Naive thymus-derived CD8-positive, alpha-beta T cell (primary cell): ENCODE results near the gene CASKIN2. TPM values are rescaled to one million over a fixed set of nuclear protein-coding genes. Genes with fewer than 3 reads are reported as not detected.
"Not testable (repeated sequence)": the region's sequence is repeated elsewhere in the genome, so short reads cannot be mapped to it uniquely, and the experiment has no call there.

Experiments
- ATAC-seq, 2 donors: fragments of 150-1000 bp; cut with Tn5 transposase in 1 of 2; sonication (Bioruptor Pico), chemical (Tn5 transposase) in 1 of 2; 1 replicate in 1 of 2; 2 replicates in 1 of 2; pipeline ENCODE4 v1.10.0; 2021; ENCODE audit warnings: mild to moderate bottlenecking in 2 of 2, moderate library complexity in 2 of 2
- POLR2A ChIA-PET: fragments of 350-600 bp; sonication (Branson Sonifier 250); formaldehyde crosslinking; loops from one replicate; lab custom pipeline; 2021; ENCODE audit warnings: antibody characterized with exemption; lab: Charles Lee
- DNase-seq, 10 donors: peaks; one replicate each; pipeline versions ENCODE4 v3.0.0 to v3.0.0-alpha.2; 2020 to 2022
- H3K27ac Mint-ChIP-seq, 10 donors: one replicate each; pipeline ENCODE4 v1.8.0; 2020 to 2022; ENCODE audit warnings: mild to moderate bottlenecking in 10 of 10, mixed read lengths in 10 of 10, moderate library complexity in 4 of 10, inconsistent platforms in 1 of 10
- H3K27me3 Mint-ChIP-seq, 5 donors: one replicate each; pipeline ENCODE4 v1.8.0; 2021 to 2022; ENCODE audit warnings: mixed read lengths in 5 of 5
- H3K36me3 Mint-ChIP-seq, 3 donors: one replicate each; pipeline ENCODE4 v1.8.0; 2020 to 2022; ENCODE audit warnings: mixed read lengths in 3 of 3, mild to moderate bottlenecking in 2 of 3, inconsistent platforms in 1 of 3
- H3K4me1 Mint-ChIP-seq, 4 donors: one replicate each; pipeline ENCODE4 v1.8.0; 2021 to 2022; ENCODE audit warnings: mixed read lengths in 4 of 4
- H3K4me3 Mint-ChIP-seq, 10 donors: one replicate each; pipeline ENCODE4 v1.8.0; 2020 to 2022; ENCODE audit warnings: mild to moderate bottlenecking in 10 of 10, mixed read lengths in 10 of 10, moderate library complexity in 6 of 10, inconsistent platforms in 1 of 10
- H3K9me3 Mint-ChIP-seq, 9 donors: one replicate each; pipeline ENCODE4 v1.8.0; 2020 to 2022; ENCODE audit warnings: mixed read lengths in 9 of 9, mild to moderate bottlenecking in 3 of 9, inconsistent platforms in 1 of 9, moderate library complexity in 1 of 9
- polyA plus RNA-seq, 3 donors: library from polyadenylated mRNA; unstranded; fragments of 300-500 nt; fragmentation: Illumina TruSeq; gene quantifications; one replicate each; pipeline ENCODE4 v1.2.3, GENCODE V29; 2021
- total RNA-seq, 8 experiments: library from RNA in 2 of 8; stranded (reverse) in 2 of 8; gene quantifications; one replicate each; pipeline ENCODE4 v1.2.3 and lab custom pipeline; 2021 to 2026

CASKIN2 gene
- total and polyA plus RNA-seq, 5 experiments from 2014 or later = 0.05 to 0.80 (median 0.62) TPM

- no peak for DNase-seq
- POLR2A ChIA-PET = interaction anchor here (0.6 to 2.2 kb wide), 17 partner anchors 9 to 255 kb away, joined by 3 to 32 read pairs (median 4); partner anchors contain the start of genes MIF4GD, TMEM94 and TSEN54
- H3K9me3 Mint-ChIP-seq = no peaks in the 10 kb centered on the region
Observed at GRCh38 chr17:75525806-75526554, 10.6 kb upstream of the CASKIN2 start.

GRCh38 chr17:75524970-75525805, 9.9 kb upstream of the CASKIN2 start, which contains the start of gene LLGL2:
LLGL2 (plus strand) TSS chr17:75525697; CDS start chr17:75543427, 17,730 bp downstream.
- Mint-ChIP-seq H3K27ac (peak within 1 kb of the TSS in 8 of 10 donors; percentile 53 to 90 (median 78)), H3K4me1 (peaks cover 3 to 21% (median 12%) of the 10 kb centered on the region in 4 donors), H3K9me3 (no peaks in the 10 kb centered on the region), H3K27me3 (no peaks in the 10 kb centered on the region), H3K4me3 (peak within 1 kb of the TSS; percentile 71 to 88 (median 81)), H3K36me3 (peaks cover 0 to 29% (median 3%) of the 10 kb centered on the region in 3 donors)
- DNase-seq (peak; percentile 78 to 94 (median 88)), ATAC-seq (peak; percentile 88 to 89)
- POLR2A ChIA-PET = interaction anchor here (0.6 to 2.2 kb wide), 16 partner anchors 9 to 255 kb away, joined by 3 to 32 read pairs (median 4); partner anchors contain the start of genes MIF4GD, TMEM94 and TSEN54

More at GRCh38 chr17:75525806-75526554, 10.6 kb upstream of the CASKIN2 start:
- Mint-ChIP-seq H3K4me3 (peak overlapping the region; percentile 71 to 88 (median 80)), H3K27ac (peak overlapping the region in 8 of 10 donors; percentile 3 to 80 (median 51)), H3K27me3 (no peaks in the 10 kb centered on the region), H3K4me1 (peaks cover 3 to 21% (median 12%) of the 10 kb centered on the region in 4 donors), H3K36me3 (peaks cover 0 to 23% (median 3%) of the 10 kb centered on the region in 3 donors)
- ATAC-seq = peak in 1 of 2 donors; percentile 21

- H3K9me3 Mint-ChIP-seq = no peaks in the 10 kb centered on the region
Observed at GRCh38 chr17:75524269-75524969, 9.1 kb upstream of the CASKIN2 start.

GRCh38 chr17:75523647-75524046, 8.3 kb upstream of the CASKIN2 start:
- no peak for DNase-seq
- POLR2A ChIA-PET = interaction anchor here (2.2 kb wide), 1 partner anchor 7 kb away, joined by 32 read pairs; the partner anchor contains the start of gene TSEN54
- H3K27me3 Mint-ChIP-seq = no peaks in the 10 kb centered on the region
- ATAC-seq = no peak
- H3K36me3 Mint-ChIP-seq = peaks cover 0 to 39% (median 8%) of the 10 kb centered on the region in 3 donors
- H3K9me3 Mint-ChIP-seq = no peaks in the 10 kb centered on the region
- peak overlapping the region in 4 of 10 donors; percentile 19 to 81 (median 70) for H3K4me3 Mint-ChIP-seq
- peaks cover 4 to 31% (median 20%) of the 10 kb centered on the region in 4 donors for H3K4me1 Mint-ChIP-seq
- H3K27ac Mint-ChIP-seq = peak overlapping the region in 3 of 10 donors; percentile 21 to 60 (median 40)

More at GRCh38 chr17:75524269-75524969, 9.1 kb upstream of the CASKIN2 start:
- peak overlapping the region in 6 of 10 donors; percentile 63 to 90 (median 78) for H3K27ac Mint-ChIP-seq
- no peaks in the 10 kb centered on the region for H3K27me3 Mint-ChIP-seq
- H3K36me3 Mint-ChIP-seq = peaks cover 0 to 33% (median 7%) of the 10 kb centered on the region in 3 donors
- DNase-seq (peak in 1 of 10 donors; percentile 31), ATAC-seq (no peak)
- H3K4me3 Mint-ChIP-seq = peak overlapping the region; percentile 54 to 81 (median 74)
- POLR2A ChIA-PET = interaction anchor here (1.0 to 2.2 kb wide), 9 partner anchors 8 to 254 kb away, joined by 3 to 32 read pairs (median 4); partner anchors contain the start of genes MIF4GD, TMEM94 and TSEN54
- peaks cover 3 to 24% (median 14%) of the 10 kb centered on the region in 4 donors for H3K4me1 Mint-ChIP-seq

- DNase-seq = no peak
- Mint-ChIP-seq H3K36me3 (peaks cover 0 to 45% (median 11%) of the 10 kb centered on the region in 3 donors), H3K27me3 (no peaks in the 10 kb centered on the region), H3K9me3 (no peaks in the 10 kb centered on the region), H3K4me1 (peaks cover 16 to 45% (median 33%) of the 10 kb centered on the region in 4 donors), H3K4me3 (peak overlapping the region in 1 of 10 donors; percentile 35), H3K27ac (peak overlapping the region in 3 of 10 donors; percentile 11 to 88 (median 45))
- POLR2A ChIA-PET = interaction anchor here (1.1 to 1.7 kb wide), 2 partner anchors 67 kb away, joined by 4 read pairs; no protein-coding TSS in a partner anchor
- no peak for ATAC-seq
Observed at GRCh38 chr17:75521951-75522727, 6.8 kb upstream of the CASKIN2 start.

- Mint-ChIP-seq H3K9me3 (no peaks in the 10 kb centered on the region), H3K36me3 (peaks cover 0 to 45% (median 11%) of the 10 kb centered on the region in 3 donors), H3K27me3 (no peaks in the 10 kb centered on the region), H3K4me3 (no peak overlapping the region), H3K4me1 (peaks cover 14 to 39% (median 30%) of the 10 kb centered on the region in 4 donors), H3K27ac (peak overlapping the region in 3 of 10 donors; percentile 15 to 47 (median 33))
- DNase-seq (no peak), ATAC-seq (no peak)
- POLR2A ChIA-PET = interaction anchor here (1.1 to 1.7 kb wide), 2 partner anchors 60 to 67 kb away, joined by 3 to 4 read pairs; no protein-coding TSS in a partner anchor
Observed at GRCh38 chr17:75521290-75521689, 6.0 kb upstream of the CASKIN2 start.

- H3K27me3 Mint-ChIP-seq, H3K4me3 Mint-ChIP-seq, H3K9me3 Mint-ChIP-seq, ATAC-seq, DNase-seq: not testable (repeated sequence)
- Mint-ChIP-seq H3K27ac (peak overlapping the region in 1 of 10 donors; percentile 43), H3K36me3 (peaks cover 0 to 45% (median 11%) of the 10 kb centered on the region in 3 donors), H3K4me1 (peaks cover 13 to 37% (median 27%) of the 10 kb centered on the region in 4 donors)
- POLR2A ChIA-PET = interaction anchor here (1.1 to 1.7 kb wide), 2 partner anchors 61 to 68 kb away, joined by 3 to 4 read pairs; no protein-coding TSS in a partner anchor
Observed at GRCh38 chr17:75520413-75520812, 5.1 kb upstream of the CASKIN2 start.

GRCh38 chr17:75518983-75519537, 3.7 kb upstream of the CASKIN2 start:
- POLR2A ChIA-PET = interaction anchor here (0.9 to 3.1 kb wide), 5 partner anchors 14 to 360 kb away, joined by 3 to 19 read pairs (median 5); partner anchors contain the start of genes TMEM94 and TRIM47
- Mint-ChIP-seq H3K4me3 (peak overlapping the region in 8 of 10 donors; percentile 51 to 87 (median 84)), H3K4me1 (peaks cover 13 to 33% (median 26%) of the 10 kb centered on the region in 4 donors), H3K9me3 (no peaks in the 10 kb centered on the region), H3K27ac (peak overlapping the region in 9 of 10 donors; percentile 90 to 98 (median 96)), H3K36me3 (peaks cover 0 to 43% (median 11%) of the 10 kb centered on the region in 3 donors), H3K27me3 (no peaks in the 10 kb centered on the region)
- DNase-seq (no peak), ATAC-seq (no peak)

- POLR2A ChIA-PET = interaction anchor here (0.7 to 3.1 kb wide), 10 partner anchors 13 to 360 kb away, joined by 3 to 19 read pairs (median 5); partner anchors contain the start of genes GGA3, MIF4GD, MRPS7 and TMEM94
- Mint-ChIP-seq H3K4me1 (peaks cover 13 to 33% (median 26%) of the 10 kb centered on the region in 4 donors), H3K27ac (peak overlapping the region; percentile 90 to 98 (median 96)), H3K4me3 (peak overlapping the region; percentile 71 to 88 (median 84)), H3K36me3 (peaks cover 0 to 42% (median 11%) of the 10 kb centered on the region in 3 donors), H3K27me3 (no peaks in the 10 kb centered on the region), H3K9me3 (no peaks in the 10 kb centered on the region)
- peak; percentile 54 to 78 for ATAC-seq
- DNase-seq = peak in 8 of 10 donors; percentile 51 to 88 (median 79)
Observed at GRCh38 chr17:75518201-75518600, 2.9 kb upstream of the CASKIN2 start.
